Activated naive CD4-positive, alpha-beta T cell treated with anti-CD3 and anti-CD28 coated beads, Interleukin-2, amount 50 U/mL, for 16 hours (primary cell): ENCODE measurements around the gene GIPC2.
"Not testable (repeated sequence)": the region's sequence is repeated elsewhere in the genome, so short reads cannot be mapped to it uniquely, and the experiment has no call there.

ENCODE experiments used
- DNase-seq: peaks from one replicate; pipeline ENCODE4 v3.0.0-alpha.2; 2020

GIPC2 gene

GRCh38 chr1:78038491-78038939, 7.3 kb upstream of the GIPC2 start:
- no peak for DNase-seq

- DNase-seq = no peak
Measured at GRCh38 chr1:78040484-78041089, 5.2 kb upstream of the GIPC2 start.

- no peak for DNase-seq
Measured at GRCh38 chr1:78043436-78043835, 2.3 kb upstream of the GIPC2 start.

- no peak for DNase-seq
Measured at GRCh38 chr1:78044796-78045562, 787 bp upstream of the GIPC2 start.

- DNase-seq = no peak
Measured at GRCh38 chr1:78045563-78045925, 222 bp upstream of the GIPC2 start.

- no peak for DNase-seq
Measured at GRCh38 chr1:78047106-78047505, 1.3 kb downstream of the GIPC2 start.

- no peak for DNase-seq
Measured at GRCh38 chr1:78047631-78048030, 1.9 kb downstream of the GIPC2 start.

- no peak for DNase-seq
Measured at GRCh38 chr1:78048446-78048845, 2.7 kb downstream of the GIPC2 start.

GRCh38 chr1:78049396-78049795, 3.6 kb downstream of the GIPC2 start:
- DNase-seq = no peak

- DNase-seq = no peak
Measured at GRCh38 chr1:78051005-78051404, 5.2 kb downstream of the GIPC2 start.

GRCh38 chr1:78052685-78053405, 7.1 kb downstream of the GIPC2 start:
- no peak for DNase-seq

GRCh38 chr1:78053498-78053897, 7.7 kb downstream of the GIPC2 start:
- DNase-seq = no peak

GRCh38 chr1:78054559-78054958, 8.8 kb downstream of the GIPC2 start:
- DNase-seq = no peak

GRCh38 chr1:78054972-78055371, 9.2 kb downstream of the GIPC2 start:
- DNase-seq = no peak

- DNase-seq = no peak
Measured at GRCh38 chr1:78055565-78056132, 9.9 kb downstream of the GIPC2 start.

- no peak for DNase-seq
Measured at GRCh38 chr1:78058670-78059069, 12.9 kb downstream of the GIPC2 start.

- no peak for DNase-seq
Measured at GRCh38 chr1:78060857-78061563, 15.2 kb downstream of the GIPC2 start.

GRCh38 chr1:78061825-78062523, 16.2 kb downstream of the GIPC2 start:
- no peak for DNase-seq

- DNase-seq = not testable (repeated sequence)
Measured at GRCh38 chr1:78064886-78065285, 19.1 kb downstream of the GIPC2 start.

GRCh38 chr1:78068681-78069283, 23.0 kb downstream of the GIPC2 start:
- no peak for DNase-seq

GRCh38 chr1:78069784-78070183, 24.0 kb downstream of the GIPC2 start:
- DNase-seq = no peak

- no peak for DNase-seq
Measured at GRCh38 chr1:78070210-78070609, 24.4 kb downstream of the GIPC2 start.
